Vagina (tissue), 2 donors: ENCODE measurements around the gene FBXL17. TPM values are rescaled to one million over a fixed set of nuclear protein-coding genes. Genes with fewer than 3 reads are reported as not detected.

Experiments used
- DNase-seq, 2 donors: peaks; one replicate each; pipeline ENCODE4 v3.0.0-alpha.2; 2017; ENCODE audit errors: extremely low spot score in 2 of 2
- H3K27ac ChIP-seq: fragments of 200-600 bp; sonication (generic); one replicate; pipeline ENCODE4 v1.5.1; 2019
- H3K27me3 ChIP-seq: fragments of 200-600 bp; sonication (generic); one replicate; pipeline ENCODE4 v1.5.1; 2019
- H3K36me3 ChIP-seq, 2 donors: fragments of 200-600 bp; sonication (generic); one replicate each; pipeline ENCODE4 v1.5.1; 2017 to 2019
- H3K4me1 ChIP-seq: fragments of 200-600 bp; sonication (generic); one replicate; pipeline ENCODE4 v1.5.1; 2019
- H3K4me3 ChIP-seq, 2 donors: fragments of 200-600 bp; sonication (generic); 1 replicate in 1 of 2; 2 replicates in 1 of 2; pipeline ENCODE4 v1.5.1; 2016 to 2019
- H3K9me3 ChIP-seq: fragments of 200-600 bp; sonication (generic); one replicate; pipeline ENCODE4 v1.5.1; 2019
- CTCF ChIP-seq, 3 experiments: fragments of 450-650 bp in 2 of 3; fragments of 200-600 bp in 1 of 3; sonication (generic) in 1 of 3; IDR thresholded peaks; one replicate each; pipeline ENCODE4 v1.5.1; 2017 to 2019; ENCODE audit warnings: antibody characterized with exemption in 3 of 3, mild to moderate bottlenecking in 2 of 3, moderate library complexity in 2 of 3
- POLR2A ChIP-seq, 2 donors: fragments of 450-650 bp; IDR thresholded peaks; one replicate each; pipeline ENCODE4 v1.6.1; 2017; ENCODE audit warnings: antibody characterized with exemption in 2 of 2, mild to moderate bottlenecking in 2 of 2, moderate library complexity in 2 of 2
- POLR2AphosphoS5 ChIP-seq, 2 donors: sonication (generic); formaldehyde crosslinking; IDR thresholded peaks; one replicate each; pipeline ENCODE4 v1.9.0; 2017; ENCODE audit warnings: antibody characterized with exemption in 2 of 2, mild to moderate bottlenecking in 2 of 2, low read depth in 1 of 2; ENCODE audit not compliant: insufficient read depth in 1 of 2
- intact Hi-C: fragments of 100-400 bp; cut with DNase I; formaldehyde crosslinking; loops from one replicate; pipeline ENCODE4 v1.15.1; 2023
- total RNA-seq: library from RNA; depleted of rRNA; stranded (reverse); fragments of >200 nt; gene quantifications from one replicate; pipeline ENCODE4 v1.2.3, GENCODE V29; 2016

The FBXL17 gene
- total RNA-seq, 1 donor from 2014 or later = 15.0 TPM

DNA sequence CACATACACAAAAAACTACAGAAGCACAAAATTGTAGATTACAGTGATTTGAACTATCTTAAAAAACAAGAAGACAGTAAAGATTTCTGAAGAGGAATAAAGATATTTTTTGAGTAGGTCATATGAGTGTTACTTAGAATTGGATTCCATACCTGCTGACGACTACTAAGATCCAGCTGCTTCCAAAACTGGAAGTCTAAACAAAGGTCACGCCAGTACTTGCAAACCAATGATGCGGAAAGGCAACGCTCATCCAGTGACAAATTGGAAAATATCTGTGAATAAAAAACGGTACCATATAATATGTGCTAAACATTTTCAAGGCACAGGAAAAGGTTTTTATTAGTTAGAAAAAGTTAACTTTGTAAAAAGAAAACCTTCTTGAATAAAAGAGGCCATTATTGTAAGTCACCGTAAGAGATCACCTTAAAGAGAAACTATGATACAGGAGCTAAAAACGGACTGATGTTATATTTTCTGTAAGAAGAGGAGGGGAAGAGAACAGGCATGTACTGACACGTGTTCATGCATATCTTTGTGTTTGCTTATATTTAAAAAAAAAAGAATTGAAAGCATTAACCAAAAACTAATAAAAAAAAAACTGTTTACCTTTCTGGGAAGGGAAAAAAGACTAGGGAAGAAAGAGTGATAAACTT is 14.1 kb downstream of the FBXL17 start:
- Histone ChIP-seq H3K4me3 (no peak overlapping the region), H3K36me3 (peaks cover 0 to 5% of the 10 kb centered on the region in 2 donors), H3K27ac (no peak overlapping the region), H3K27me3 (no peaks in the 10 kb centered on the region), H3K9me3 (no peaks in the 10 kb centered on the region), H3K4me1 (no peaks in the 10 kb centered on the region)
- DNase-seq = no peak
- TF ChIP-seq POLR2AphosphoS5 (IDR thresholded peaks at IDR 0.05; ENCODE audit: insufficient read depth in 1 of 2, low read depth in 1 of 2) = no peak
- no peak for TF ChIP-seq POLR2A (IDR thresholded peaks at IDR 0.05)
- no peak for TF ChIP-seq CTCF (IDR thresholded peaks at IDR 0.05)
- intact Hi-C loops = no loop called here

GRCh38 chr5:108366500-108366899 is 15.4 kb downstream of the FBXL17 start:
- Histone ChIP-seq H3K27me3 (no peaks in the 10 kb centered on the region), H3K36me3 (peaks cover 0 to 5% of the 10 kb centered on the region in 2 donors), H3K4me1 (no peaks in the 10 kb centered on the region), H3K27ac (no peak overlapping the region), H3K9me3 (no peaks in the 10 kb centered on the region), H3K4me3 (no peak overlapping the region)
- intact Hi-C loops = no loop called here
- TF ChIP-seq CTCF (IDR thresholded peaks at IDR 0.05) (no peak), POLR2A (IDR thresholded peaks at IDR 0.05) (no peak), POLR2AphosphoS5 (IDR thresholded peaks at IDR 0.05; ENCODE audit: insufficient read depth in 1 of 2, low read depth in 1 of 2) (no peak)
- no peak for DNase-seq

- H3K4me3 ChIP-seq = no peak overlapping the region
- TF ChIP-seq POLR2A (IDR thresholded peaks at IDR 0.05) (no peak), POLR2AphosphoS5 (IDR thresholded peaks at IDR 0.05; ENCODE audit: insufficient read depth in 1 of 2, low read depth in 1 of 2) (no peak), CTCF (IDR thresholded peaks at IDR 0.05) (no peak)
- DNase-seq = no peak
- H3K9me3 ChIP-seq = no peaks in the 10 kb centered on the region
- no peaks in the 10 kb centered on the region for H3K4me1 ChIP-seq
- no peak overlapping the region for H3K27ac ChIP-seq
- H3K36me3 ChIP-seq = peaks cover 0 to 1% of the 10 kb centered on the region in 2 donors
- H3K27me3 ChIP-seq = no peaks in the 10 kb centered on the region
- intact Hi-C loops = no loop called here
Observed at GRCh38 chr5:108361771-108362170, 20.1 kb downstream of the FBXL17 start.

DNA sequence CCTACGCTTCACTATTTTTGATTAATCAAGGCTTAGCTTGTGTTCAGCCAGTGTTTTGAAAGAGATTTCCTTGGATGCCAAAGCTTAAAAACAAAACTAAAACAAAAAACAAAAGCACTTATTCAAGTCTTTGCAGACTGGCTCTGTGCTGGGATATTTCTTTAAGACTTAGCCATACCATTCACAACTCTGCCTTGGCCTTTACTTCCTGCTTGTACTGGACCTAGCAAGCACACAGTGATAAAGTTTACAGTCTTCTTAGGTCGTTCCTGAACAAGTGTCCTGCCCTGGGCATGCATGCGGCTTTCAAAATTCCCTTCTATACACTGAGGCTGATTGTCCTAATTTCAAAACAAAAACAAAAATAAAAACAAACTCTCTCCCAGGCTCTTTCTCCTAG is 20.7 kb downstream of the FBXL17 start:
- no peaks in the 10 kb centered on the region for H3K9me3 ChIP-seq
- H3K27me3 ChIP-seq = no peaks in the 10 kb centered on the region
- intact Hi-C loops = no loop called here
- H3K4me3 ChIP-seq = no peak overlapping the region
- H3K4me1 ChIP-seq = no peaks in the 10 kb centered on the region
- no peak overlapping the region for H3K27ac ChIP-seq
- H3K36me3 ChIP-seq = no peaks in the 10 kb centered on the region
- no peak for DNase-seq
- TF ChIP-seq POLR2AphosphoS5 (IDR thresholded peaks at IDR 0.05; ENCODE audit: insufficient read depth in 1 of 2, low read depth in 1 of 2) (no peak), CTCF (IDR thresholded peaks at IDR 0.05) (no peak), POLR2A (IDR thresholded peaks at IDR 0.05) (no peak)

GRCh38 chr5:108360280-108360679 is 21.6 kb downstream of the FBXL17 start:
- no peaks in the 10 kb centered on the region for H3K9me3 ChIP-seq
- TF ChIP-seq CTCF (IDR thresholded peaks at IDR 0.05) (no peak), POLR2AphosphoS5 (IDR thresholded peaks at IDR 0.05; ENCODE audit: insufficient read depth in 1 of 2, low read depth in 1 of 2) (no peak), POLR2A (IDR thresholded peaks at IDR 0.05) (no peak)
- H3K4me1 ChIP-seq = no peaks in the 10 kb centered on the region
- no peaks in the 10 kb centered on the region for H3K27me3 ChIP-seq
- intact Hi-C loops = no loop called here
- no peak overlapping the region for H3K27ac ChIP-seq
- no peak overlapping the region for H3K4me3 ChIP-seq
- H3K36me3 ChIP-seq = no peaks in the 10 kb centered on the region
- DNase-seq = no peak
